Adrenal gland (tissue), 5 donors: ENCODE data around the gene VTCN1.

ENCODE experiments used
- CTCF ChIP-seq, 6 experiments: fragments of 450-650 bp in 4 of 6; fragments of 200-600 bp in 2 of 6; sonication (generic) in 1 of 6; IDR thresholded peaks; 1 replicate in 5 of 6; 2 replicates in 1 of 6; pipeline versions ENCODE4 v1.5.1 to v1.8.0; 2016 to 2021; ENCODE audit warnings: antibody characterized with exemption in 6 of 6, mild to moderate bottlenecking in 2 of 6, moderate library complexity in 1 of 6
- POLR2A ChIP-seq, 2 donors: fragments of 450-650 bp; IDR thresholded peaks; one replicate each; pipeline ENCODE4 v1.6.1; 2017; ENCODE audit warnings: antibody characterized with exemption in 2 of 2, mild to moderate bottlenecking in 2 of 2, moderate library complexity in 1 of 2
- donor health status: DM: no; HTN: no; CAD: no.

DNA sequence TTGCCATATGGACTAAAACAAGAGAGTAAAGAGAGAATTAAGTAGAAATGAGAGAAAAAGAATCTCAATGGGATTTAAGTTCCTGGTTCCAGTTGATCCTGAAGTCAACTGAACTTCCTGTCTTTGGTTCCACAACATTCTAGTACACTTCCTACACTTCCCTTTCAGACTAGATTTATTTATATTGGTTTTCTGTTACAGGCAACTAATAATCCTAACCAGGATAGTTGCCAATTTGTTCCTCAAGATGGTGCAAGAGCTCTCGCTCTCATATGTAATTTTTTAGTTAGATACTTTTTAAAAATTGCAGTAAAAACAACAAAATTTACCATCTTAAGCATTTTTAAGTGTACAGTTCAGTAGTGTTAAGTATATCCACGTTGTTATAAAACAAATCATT lies 60.4 kb downstream of the VTCN1 start:
- no peak for TF ChIP-seq CTCF (IDR thresholded peaks at IDR 0.05)
- no peak for TF ChIP-seq POLR2A (IDR thresholded peaks at IDR 0.05)
